Activated naive CD4-positive, alpha-beta T cell treated with anti-CD3 and anti-CD28 coated beads for 36 hours (primary cell): Measurements from ENCODE around the gene NACAD. TPM values are rescaled to one million over a fixed set of nuclear protein-coding genes. Genes with fewer than 3 reads are reported as not detected.

Experiments used
- CTCF ChIA-PET: fragments of 350-600 bp; sonication (Branson Sonifier 250); formaldehyde crosslinking; loops from one replicate; lab custom pipeline; 2021; ENCODE audit warnings: antibody characterized with exemption; lab: Charles Lee
- DNase-seq: peaks from one replicate; pipeline ENCODE4 v3.0.0-alpha.2; 2020
- H3K27ac Mint-ChIP-seq: one replicate; pipeline ENCODE4 v1.8.0; 2021; ENCODE audit warnings: mild to moderate bottlenecking, mixed read lengths
- H3K27me3 Mint-ChIP-seq: one replicate; pipeline ENCODE4 v1.8.0; 2021; ENCODE audit warnings: low read depth, mixed read lengths
- H3K36me3 Mint-ChIP-seq: one replicate; pipeline ENCODE4 v1.8.0; 2021; ENCODE audit warnings: low read depth, mixed read lengths
- H3K4me1 Mint-ChIP-seq: one replicate; pipeline ENCODE4 v1.8.0; 2021; ENCODE audit warnings: low read depth, mixed read lengths
- H3K4me3 Mint-ChIP-seq: one replicate; pipeline ENCODE4 v1.8.0; 2021; ENCODE audit warnings: mild to moderate bottlenecking, moderate library complexity, mixed read lengths
- H3K9me3 Mint-ChIP-seq: one replicate; pipeline ENCODE4 v1.8.0; 2021; ENCODE audit warnings: mixed read lengths
- intact Hi-C: fragments of 100-400 bp; cut with micrococcal nuclease; formaldehyde crosslinking; loops from one replicate; pipeline ENCODE4 v1.15.1; 2023
- total RNA-seq, 2 experiments: library from RNA; stranded (reverse); gene quantifications; one replicate each; pipeline ENCODE4 v1.2.3, GENCODE V29; 2021

The NACAD gene
- total RNA-seq, 2 experiments from 2014 or later = 0.05 TPM

GRCh38 chr7:45084336-45084735, 4.4 kb downstream of the NACAD start:
- intact Hi-C loops = no loop called here
- peaks cover 5% of the 10 kb centered on the region for H3K27me3 Mint-ChIP-seq
- H3K4me1 Mint-ChIP-seq = peaks cover 3% of the 10 kb centered on the region
- H3K9me3 Mint-ChIP-seq = no peaks in the 10 kb centered on the region
- CTCF ChIA-PET = no interaction called here
- peak; percentile 2 for DNase-seq
- H3K27ac Mint-ChIP-seq = no peak overlapping the region
- H3K4me3 Mint-ChIP-seq = no peak overlapping the region
- no peaks in the 10 kb centered on the region for H3K36me3 Mint-ChIP-seq

GRCh38 chr7:45082831-45083331, 5.9 kb downstream of the NACAD start:
- Mint-ChIP-seq H3K27me3 (peaks cover under 1% of the 10 kb centered on the region), H3K27ac (no peak overlapping the region), H3K4me3 (no peak overlapping the region), H3K9me3 (no peaks in the 10 kb centered on the region), H3K36me3 (no peaks in the 10 kb centered on the region), H3K4me1 (no peaks in the 10 kb centered on the region)
- DNase-seq = peak; percentile 2
- CTCF ChIA-PET = interaction anchor here (2.6 kb wide), 1 partner anchor 53 kb away, joined by 7 read pairs; no protein-coding TSS in a partner anchor
- intact Hi-C loops = no loop called here

- no peaks in the 10 kb centered on the region for H3K9me3 Mint-ChIP-seq
- no peaks in the 10 kb centered on the region for H3K4me1 Mint-ChIP-seq
- no peaks in the 10 kb centered on the region for H3K36me3 Mint-ChIP-seq
- H3K27ac Mint-ChIP-seq = no peak overlapping the region
- no peak for DNase-seq
- no peaks in the 10 kb centered on the region for H3K27me3 Mint-ChIP-seq
- CTCF ChIA-PET = interaction anchor here (2.6 kb wide), 1 partner anchor 54 kb away, joined by 7 read pairs; no protein-coding TSS in a partner anchor
- intact Hi-C loops = no loop called here
- H3K4me3 Mint-ChIP-seq = no peak overlapping the region
These were observed 6.5 kb downstream of the NACAD start for GRCh38 chr7:45082031-45082830.

- Mint-ChIP-seq H3K4me3 (no peak overlapping the region), H3K36me3 (peaks cover 5% of the 10 kb centered on the region), H3K27ac (no peak overlapping the region), H3K4me1 (no peaks in the 10 kb centered on the region), H3K9me3 (no peaks in the 10 kb centered on the region), H3K27me3 (no peaks in the 10 kb centered on the region)
- intact Hi-C loops = loop anchor here (2.0 kb wide), 1 partner anchor 55 kb away; no protein-coding TSS in a partner anchor
- no peak for DNase-seq
- CTCF ChIA-PET = interaction anchor here (2.6 kb wide), 1 partner anchor 54 kb away, joined by 7 read pairs; no protein-coding TSS in a partner anchor
These were observed 7.1 kb downstream of the NACAD start for GRCh38 chr7:45081670-45081974.

GRCh38 chr7:45080958-45081669, 7.7 kb downstream of the NACAD start:
- Mint-ChIP-seq H3K4me3 (no peak overlapping the region), H3K27me3 (no peaks in the 10 kb centered on the region), H3K9me3 (no peaks in the 10 kb centered on the region), H3K27ac (no peak overlapping the region), H3K4me1 (no peaks in the 10 kb centered on the region), H3K36me3 (peaks cover 7% of the 10 kb centered on the region)
- intact Hi-C loops = loop anchor here (2.0 kb wide), 1 partner anchor 56 kb away; no protein-coding TSS in a partner anchor
- CTCF ChIA-PET = interaction anchor here (1.1 to 2.6 kb wide), 2 partner anchors 8 to 55 kb away, joined by 3 to 7 read pairs; partner anchors contain the start of gene NACAD
- peak; percentile 3 for DNase-seq

- Mint-ChIP-seq H3K36me3 (peaks cover 10% of the 10 kb centered on the region), H3K27me3 (no peaks in the 10 kb centered on the region), H3K4me1 (no peaks in the 10 kb centered on the region), H3K27ac (no peak overlapping the region), H3K9me3 (no peaks in the 10 kb centered on the region), H3K4me3 (no peak overlapping the region)
- CTCF ChIA-PET = interaction anchor here (1.1 to 2.6 kb wide), 2 partner anchors 9 to 56 kb away, joined by 3 to 7 read pairs; partner anchors contain the start of gene NACAD
- peak; percentile 5 for DNase-seq
- intact Hi-C loops = loop anchor here (2.0 kb wide), 1 partner anchor 56 kb away; no protein-coding TSS in a partner anchor
These were observed 8.4 kb downstream of the NACAD start for GRCh38 chr7:45080265-45080957.

GRCh38 chr7:45078125-45078681, 10.6 kb downstream of the NACAD start:
- Mint-ChIP-seq H3K36me3 (peaks cover 20% of the 10 kb centered on the region), H3K4me1 (no peaks in the 10 kb centered on the region), H3K27ac (peak overlapping the region; percentile 36), H3K4me3 (no peak overlapping the region), H3K27me3 (no peaks in the 10 kb centered on the region), H3K9me3 (no peaks in the 10 kb centered on the region)
- CTCF ChIA-PET = interaction anchor here (1.2 kb wide), 1 partner anchor 58 kb away, joined by 4 read pairs; no protein-coding TSS in a partner anchor
- DNase-seq = no peak
- intact Hi-C loops = no loop called here

- no peaks in the 10 kb centered on the region for H3K4me1 Mint-ChIP-seq
- CTCF ChIA-PET = interaction anchor here (0.8 to 1.2 kb wide), 2 partner anchors 58 to 105 kb away, joined by 4 read pairs; no protein-coding TSS in a partner anchor
- no peak for DNase-seq
- no peak overlapping the region for H3K27ac Mint-ChIP-seq
- no peak overlapping the region for H3K4me3 Mint-ChIP-seq
- peaks cover 25% of the 10 kb centered on the region for H3K36me3 Mint-ChIP-seq
- H3K27me3 Mint-ChIP-seq = no peaks in the 10 kb centered on the region
- intact Hi-C loops = no loop called here
- no peaks in the 10 kb centered on the region for H3K9me3 Mint-ChIP-seq
These were observed 11.2 kb downstream of the NACAD start for GRCh38 chr7:45077579-45077978.

GRCh38 chr7:45076946-45077345, 11.8 kb downstream of the NACAD start:
- peaks cover 25% of the 10 kb centered on the region for H3K36me3 Mint-ChIP-seq
- no peaks in the 10 kb centered on the region for H3K4me1 Mint-ChIP-seq
- H3K27ac Mint-ChIP-seq = no peak overlapping the region
- CTCF ChIA-PET = interaction anchor here (0.8 to 1.2 kb wide), 2 partner anchors 59 to 104 kb away, joined by 4 read pairs; no protein-coding TSS in a partner anchor
- H3K9me3 Mint-ChIP-seq = no peaks in the 10 kb centered on the region
- H3K4me3 Mint-ChIP-seq = no peak overlapping the region
- no peak for DNase-seq
- no peaks in the 10 kb centered on the region for H3K27me3 Mint-ChIP-seq
- intact Hi-C loops = no loop called here

- DNase-seq = no peak
- Mint-ChIP-seq H3K4me1 (no peaks in the 10 kb centered on the region), H3K9me3 (no peaks in the 10 kb centered on the region), H3K27me3 (no peaks in the 10 kb centered on the region), H3K36me3 (peaks cover 26% of the 10 kb centered on the region), H3K4me3 (no peak overlapping the region), H3K27ac (peak overlapping the region; percentile 28)
- CTCF ChIA-PET = no interaction called here
- intact Hi-C loops = no loop called here
These were observed 12.6 kb downstream of the NACAD start for GRCh38 chr7:45075871-45076796.

- CTCF ChIA-PET = no interaction called here
These were observed 13.5 kb downstream of the NACAD start for GRCh38 chr7:45075355-45075644.

More at GRCh38 chr7:45075355-45075644, 13.5 kb downstream of the NACAD start:
- peaks cover 26% of the 10 kb centered on the region for H3K36me3 Mint-ChIP-seq
- no peaks in the 10 kb centered on the region for H3K4me1 Mint-ChIP-seq
- no peaks in the 10 kb centered on the region for H3K27me3 Mint-ChIP-seq
- H3K4me3 Mint-ChIP-seq = no peak overlapping the region
- no peak for DNase-seq
- no peak overlapping the region for H3K27ac Mint-ChIP-seq
- intact Hi-C loops = no loop called here
- H3K9me3 Mint-ChIP-seq = no peaks in the 10 kb centered on the region
